ENCODE results near the gene OPCML.
A peak's percentile ranks its signal among the peaks of the same experiment; 100 is the strongest.

Gene OPCML

DNA sequence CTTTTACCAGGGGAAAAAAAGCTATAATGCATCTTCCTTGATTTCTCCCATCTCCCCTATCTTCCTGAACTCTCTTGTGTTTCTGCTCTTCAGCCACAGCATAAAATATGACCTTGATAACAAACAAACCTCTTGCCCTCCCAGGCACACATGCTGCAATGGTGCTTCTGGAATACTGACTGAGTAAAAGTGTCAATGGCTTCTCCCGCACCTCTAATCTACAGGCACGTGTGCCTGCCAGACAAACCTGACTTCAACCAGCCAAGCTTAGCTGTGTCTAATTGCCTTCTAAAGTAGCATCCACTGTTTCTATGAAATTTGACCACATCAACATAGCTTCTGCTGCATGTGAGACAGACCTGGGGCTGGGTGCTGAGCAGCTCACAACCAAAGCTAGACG lies 12.7 kb downstream of the OPCML start:
- H3K36me3 ChIP-seq (replicated peaks in 1 of 2; ENCODE audit: control insufficient read depth in 2 of 2, insufficient read depth in 2 of 2, low read length in 2 of 2), result no peaks in the 10 kb centered on the region
- H2AK5ac ChIP-seq (ENCODE audit: low read depth, low read length), result no peak overlapping the region
- no peaks in the 10 kb centered on the region for H3K27me3 ChIP-seq (ENCODE audit: control insufficient read depth in 3 of 3, insufficient read depth in 3 of 3, low read depth in 1 of 3, low read length in 3 of 3)
- H2BK5ac ChIP-seq (ENCODE audit: low read length), result no peak overlapping the region
- WGBS, 2 donors (ENCODE audit: extremely low coverage in 2 of 2, insufficient read length in 2 of 2, insufficient replicate concordance in 1 of 2), result no CpG with 5 or more reads among the region's 3 CpGs
- no peak overlapping the region for H2BK12ac ChIP-seq (ENCODE audit: low read length)
- H3K23ac ChIP-seq (ENCODE audit: low read depth, low read length, poor library complexity), result no peak overlapping the region
- H4K91ac ChIP-seq (ENCODE audit: low read depth, low read length, poor library complexity), result no peak overlapping the region
- no peak overlapping the region for H3K18ac ChIP-seq (ENCODE audit: low read length)
- H2AFZ ChIP-seq (ENCODE audit: low read length), result no peak overlapping the region
- H3K9ac ChIP-seq (ENCODE audit: low read depth, low read length, poor library complexity), result no peak overlapping the region
- no peak overlapping the region for H3K14ac ChIP-seq (ENCODE audit: low read length)
- no peak overlapping the region for H3K4me3 ChIP-seq (ENCODE audit: low read length in 2 of 2)
- H3K27ac ChIP-seq (replicated peaks; ENCODE audit: low read length), result no peak overlapping the region
- DNase-seq (ENCODE audit: low spot score), result no peak
- H3K4me2 ChIP-seq (ENCODE audit: insufficient read depth, low read length, poor library complexity, severe bottlenecking), result no peak overlapping the region
- no peak overlapping the region for H3K4ac ChIP-seq (ENCODE audit: low read length)
- H2BK120ac ChIP-seq (ENCODE audit: low read depth, low read length), result no peak overlapping the region
- H2BK15ac ChIP-seq (ENCODE audit: low read length), result no peak overlapping the region
- no peak overlapping the region for H4K8ac ChIP-seq (ENCODE audit: low read depth, low read length)
- H3K79me1 ChIP-seq (ENCODE audit: low read depth, low read length), result no peaks in the 10 kb centered on the region
- peaks cover 2 to 10% of the 10 kb centered on the region in 2 donors for H3K4me1 ChIP-seq (ENCODE audit: control insufficient read depth in 2 of 2, insufficient read depth in 1 of 2, low read depth in 1 of 2, low read length in 2 of 2)
- no peaks in the 10 kb centered on the region for H3K9me3 ChIP-seq (replicated peaks in 1 of 2; ENCODE audit: control insufficient read depth in 2 of 2, insufficient read depth in 1 of 2, low read depth in 1 of 2, low read length in 2 of 2)

DNA sequence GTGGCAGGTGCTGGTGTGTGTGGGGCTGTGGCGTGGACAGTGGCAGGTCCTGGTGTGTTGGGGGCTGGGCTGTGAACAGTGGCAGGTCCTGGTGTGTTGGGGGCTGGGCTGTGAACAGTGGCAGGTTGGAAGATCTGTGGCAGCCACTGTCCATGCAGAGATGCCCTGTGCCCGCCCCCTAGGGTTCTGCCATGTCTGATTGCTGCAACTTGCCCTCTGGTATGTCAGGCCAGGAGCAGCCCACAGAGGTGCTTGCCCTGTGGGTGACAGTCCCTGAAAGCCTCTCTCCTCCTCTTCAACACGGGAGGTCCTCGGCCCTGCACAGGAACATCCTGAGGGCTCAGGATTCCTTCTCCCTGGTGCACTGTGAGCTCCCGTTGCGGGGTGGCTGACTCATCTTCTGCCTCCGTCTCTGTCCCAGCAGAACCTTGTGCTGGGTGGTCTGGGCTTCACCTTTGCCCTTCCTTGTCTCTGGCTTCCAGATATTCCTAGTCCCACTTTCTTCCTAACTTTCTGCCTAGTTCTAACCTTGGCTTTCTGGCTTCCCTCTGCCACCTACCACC lies 13.5 kb downstream of the OPCML start:
- Histone ChIP-seq H3K9me3 (replicated peaks in 1 of 2; ENCODE audit: control insufficient read depth in 2 of 2, insufficient read depth in 1 of 2, low read depth in 1 of 2, low read length in 2 of 2) (no peaks in the 10 kb centered on the region), H3K18ac (ENCODE audit: low read length) (no peak overlapping the region), H3K36me3 (replicated peaks in 1 of 2; ENCODE audit: control insufficient read depth in 2 of 2, insufficient read depth in 2 of 2, low read length in 2 of 2) (no peaks in the 10 kb centered on the region), H2AFZ (ENCODE audit: low read length) (no peak overlapping the region), H3K4me2 (ENCODE audit: insufficient read depth, low read length, poor library complexity, severe bottlenecking) (no peak overlapping the region), H3K27ac (replicated peaks; ENCODE audit: low read length) (no peak overlapping the region), H2BK12ac (ENCODE audit: low read length) (no peak overlapping the region), H4K8ac (ENCODE audit: low read depth, low read length) (no peak overlapping the region), H2AK5ac (ENCODE audit: low read depth, low read length) (no peak overlapping the region), H2BK120ac (ENCODE audit: low read depth, low read length) (no peak overlapping the region), H3K4ac (ENCODE audit: low read length) (no peak overlapping the region), H2BK5ac (ENCODE audit: low read length) (no peak overlapping the region), H3K14ac (ENCODE audit: low read length) (no peak overlapping the region), H2BK15ac (ENCODE audit: low read length) (no peak overlapping the region), H3K9ac (ENCODE audit: low read depth, low read length, poor library complexity) (no peak overlapping the region), H3K27me3 (ENCODE audit: control insufficient read depth in 3 of 3, insufficient read depth in 3 of 3, low read depth in 1 of 3, low read length in 3 of 3) (no peaks in the 10 kb centered on the region), H3K79me1 (ENCODE audit: low read depth, low read length) (no peaks in the 10 kb centered on the region), H4K91ac (ENCODE audit: low read depth, low read length, poor library complexity) (no peak overlapping the region), H3K23ac (ENCODE audit: low read depth, low read length, poor library complexity) (no peak overlapping the region), H3K4me3 (ENCODE audit: low read length in 2 of 2) (peak overlapping the region in 1 of 2 donors; percentile 20), H3K4me1 (ENCODE audit: control insufficient read depth in 2 of 2, insufficient read depth in 1 of 2, low read depth in 1 of 2, low read length in 2 of 2) (peaks cover 2 to 17% of the 10 kb centered on the region in 2 donors)
- no peak for DNase-seq (ENCODE audit: low spot score)
- WGBS, 2 donors (ENCODE audit: extremely low coverage in 2 of 2, insufficient read length in 2 of 2, insufficient replicate concordance in 1 of 2), result no CpG with 5 or more reads among the region's 7 CpGs

DNA sequence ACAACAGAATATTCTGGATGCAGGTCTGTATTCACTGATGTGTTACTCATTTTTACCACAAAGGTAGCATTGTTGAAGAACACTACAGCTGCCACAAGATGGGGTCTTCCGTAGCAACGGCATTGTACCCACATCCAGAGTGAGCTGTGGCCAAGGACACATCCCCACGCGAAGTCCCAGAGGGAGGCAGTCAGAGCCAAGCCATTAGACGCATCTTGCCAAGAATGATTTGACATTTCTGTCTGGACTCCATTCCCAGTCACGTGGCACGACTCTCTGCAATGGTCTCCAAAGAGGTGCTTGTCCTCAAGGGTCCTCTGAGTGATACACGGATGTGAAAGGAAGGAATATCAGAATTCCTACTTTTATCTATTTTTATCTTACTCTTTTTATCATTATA lies 15.5 kb downstream of the OPCML start:
- DNase-seq (ENCODE audit: low spot score), result no peak
- no peak overlapping the region for H2BK120ac ChIP-seq (ENCODE audit: low read depth, low read length)
- no peaks in the 10 kb centered on the region for H3K79me1 ChIP-seq (ENCODE audit: low read depth, low read length)
- WGBS, 2 donors (ENCODE audit: extremely low coverage in 2 of 2, insufficient read length in 2 of 2, insufficient replicate concordance in 1 of 2), result no CpG with 5 or more reads among the region's 8 CpGs
- no peak overlapping the region for H2AFZ ChIP-seq (ENCODE audit: low read length)
- H2AK5ac ChIP-seq (ENCODE audit: low read depth, low read length), result no peak overlapping the region
- peaks cover 2 to 17% of the 10 kb centered on the region in 2 donors for H3K4me1 ChIP-seq (ENCODE audit: control insufficient read depth in 2 of 2, insufficient read depth in 1 of 2, low read depth in 1 of 2, low read length in 2 of 2)
- no peak overlapping the region for H3K4ac ChIP-seq (ENCODE audit: low read length)
- no peak overlapping the region for H3K27ac ChIP-seq (replicated peaks; ENCODE audit: low read length)
- no peak overlapping the region for H2BK12ac ChIP-seq (ENCODE audit: low read length)
- H3K18ac ChIP-seq (ENCODE audit: low read length), result no peak overlapping the region
- no peaks in the 10 kb centered on the region for H3K27me3 ChIP-seq (ENCODE audit: control insufficient read depth in 3 of 3, insufficient read depth in 3 of 3, low read depth in 1 of 3, low read length in 3 of 3)
- H3K14ac ChIP-seq (ENCODE audit: low read length), result no peak overlapping the region
- no peak overlapping the region for H2BK5ac ChIP-seq (ENCODE audit: low read length)
- H2BK15ac ChIP-seq (ENCODE audit: low read length), result no peak overlapping the region
- H3K4me2 ChIP-seq (ENCODE audit: insufficient read depth, low read length, poor library complexity, severe bottlenecking), result no peak overlapping the region
- H3K4me3 ChIP-seq (ENCODE audit: low read length in 2 of 2), result no peak overlapping the region
- H4K91ac ChIP-seq (ENCODE audit: low read depth, low read length, poor library complexity), result no peak overlapping the region
- H3K23ac ChIP-seq (ENCODE audit: low read depth, low read length, poor library complexity), result no peak overlapping the region
- H3K9ac ChIP-seq (ENCODE audit: low read depth, low read length, poor library complexity), result no peak overlapping the region
- no peaks in the 10 kb centered on the region for H3K36me3 ChIP-seq (replicated peaks in 1 of 2; ENCODE audit: control insufficient read depth in 2 of 2, insufficient read depth in 2 of 2, low read length in 2 of 2)
- H3K9me3 ChIP-seq (replicated peaks in 1 of 2; ENCODE audit: control insufficient read depth in 2 of 2, insufficient read depth in 1 of 2, low read depth in 1 of 2, low read length in 2 of 2), result no peaks in the 10 kb centered on the region
- H4K8ac ChIP-seq (ENCODE audit: low read depth, low read length), result no peak overlapping the region

DNA sequence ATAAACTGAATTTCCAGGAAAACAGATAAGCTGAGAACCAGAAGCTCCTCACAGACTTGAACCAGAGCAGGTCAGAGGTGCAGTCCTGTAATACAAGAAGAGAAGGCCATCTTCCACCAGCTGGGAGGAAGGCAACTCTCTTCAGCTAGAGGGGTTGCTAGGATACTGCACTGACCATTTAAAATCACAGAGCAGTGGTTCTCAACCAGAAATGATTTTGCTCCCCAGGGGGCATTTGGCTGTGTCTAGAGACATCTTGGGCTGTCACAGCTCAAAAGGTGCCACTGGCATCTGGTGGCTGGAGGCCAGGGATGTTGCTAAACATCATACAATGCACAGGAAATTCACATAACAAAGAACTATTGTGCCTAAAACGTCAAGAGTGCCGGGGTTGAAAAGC lies 17.2 kb downstream of the OPCML start:
- no peak overlapping the region for H2BK15ac ChIP-seq (ENCODE audit: low read length)
- H3K4me1 ChIP-seq (ENCODE audit: control insufficient read depth in 2 of 2, insufficient read depth in 1 of 2, low read depth in 1 of 2, low read length in 2 of 2), result peaks cover 4 to 27% of the 10 kb centered on the region in 2 donors
- no peak overlapping the region for H3K23ac ChIP-seq (ENCODE audit: low read depth, low read length, poor library complexity)
- H3K79me1 ChIP-seq (ENCODE audit: low read depth, low read length), result no peaks in the 10 kb centered on the region
- H3K27me3 ChIP-seq (ENCODE audit: control insufficient read depth in 3 of 3, insufficient read depth in 3 of 3, low read depth in 1 of 3, low read length in 3 of 3), result no peaks in the 10 kb centered on the region
- no peak overlapping the region for H4K91ac ChIP-seq (ENCODE audit: low read depth, low read length, poor library complexity)
- no peak overlapping the region for H3K27ac ChIP-seq (replicated peaks; ENCODE audit: low read length)
- DNase-seq (ENCODE audit: low spot score), result no peak
- WGBS, 2 donors (ENCODE audit: extremely low coverage in 2 of 2, insufficient read length in 2 of 2, insufficient replicate concordance in 1 of 2), result no CpG with 5 or more reads among the region's 2 CpGs
- no peak overlapping the region for H4K8ac ChIP-seq (ENCODE audit: low read depth, low read length)
- H3K4me3 ChIP-seq (ENCODE audit: low read length in 2 of 2), result no peak overlapping the region
- H2AFZ ChIP-seq (ENCODE audit: low read length), result no peak overlapping the region
- no peak overlapping the region for H2BK5ac ChIP-seq (ENCODE audit: low read length)
- no peak overlapping the region for H2AK5ac ChIP-seq (ENCODE audit: low read depth, low read length)
- H3K9ac ChIP-seq (ENCODE audit: low read depth, low read length, poor library complexity), result no peak overlapping the region
- no peak overlapping the region for H3K18ac ChIP-seq (ENCODE audit: low read length)
- no peak overlapping the region for H2BK12ac ChIP-seq (ENCODE audit: low read length)
- no peak overlapping the region for H2BK120ac ChIP-seq (ENCODE audit: low read depth, low read length)
- H3K14ac ChIP-seq (ENCODE audit: low read length), result no peak overlapping the region
- H3K9me3 ChIP-seq (replicated peaks in 1 of 2; ENCODE audit: control insufficient read depth in 2 of 2, insufficient read depth in 1 of 2, low read depth in 1 of 2, low read length in 2 of 2), result no peaks in the 10 kb centered on the region
- no peak overlapping the region for H3K4ac ChIP-seq (ENCODE audit: low read length)
- no peak overlapping the region for H3K4me2 ChIP-seq (ENCODE audit: insufficient read depth, low read length, poor library complexity, severe bottlenecking)
- no peaks in the 10 kb centered on the region for H3K36me3 ChIP-seq (replicated peaks in 1 of 2; ENCODE audit: control insufficient read depth in 2 of 2, insufficient read depth in 2 of 2, low read length in 2 of 2)
